Upper lobe of left lung (tissue), 6 donors: Measurements from ENCODE around the gene ST3GAL3. TPM values are rescaled to one million over a fixed set of nuclear protein-coding genes. Genes with fewer than 3 reads are reported as not detected.

Source experiments
- ATAC-seq, 2 donors: fragments of 200-7000 bp; cut with Tn5 transposase; one replicate each; pipeline ENCODE4 v1.9.1; 2022; ENCODE audit warnings: mild to moderate bottlenecking in 2 of 2, moderate library complexity in 2 of 2; ENCODE audit not compliant: low FRiP score in 2 of 2
- DNase-seq, 2 donors: peaks; one replicate each; pipeline ENCODE4 v3.0.0-alpha.2; 2019 to 2020
- H3K27ac ChIP-seq, 4 donors: fragments of 200-600 bp; sonication (generic); one replicate each; pipeline ENCODE4 v1.5.1; 2016 to 2019
- H3K27me3 ChIP-seq, 4 donors: fragments of 200-600 bp; sonication (generic); one replicate each; pipeline ENCODE4 v1.5.1; 2017 to 2019
- H3K36me3 ChIP-seq, 4 donors: fragments of 200-600 bp; sonication (generic); one replicate each; pipeline ENCODE4 v1.5.1; 2016 to 2019
- H3K4me1 ChIP-seq, 4 donors: fragments of 200-600 bp; sonication (generic); one replicate each; pipeline ENCODE4 v1.5.1; 2018 to 2019
- H3K4me3 ChIP-seq, 4 donors: fragments of 200-600 bp; sonication (generic); one replicate each; pipeline ENCODE4 v1.5.1; 2017 to 2019; ENCODE audit warnings: mild to moderate bottlenecking in 2 of 4, moderate library complexity in 1 of 4
- H3K9me3 ChIP-seq, 4 donors: fragments of 200-600 bp; sonication (generic); one replicate each; pipeline ENCODE4 v1.5.1; 2018 to 2019
- CTCF ChIP-seq, 6 experiments: fragments of 450-650 bp in 4 of 6; fragments of 200-600 bp in 2 of 6; sonication (generic) in 2 of 6; IDR thresholded peaks; one replicate each; pipeline ENCODE4 v1.5.1; 2016 to 2019; ENCODE audit warnings: antibody characterized with exemption in 6 of 6
- EP300 ChIP-seq, 4 donors: sonication (generic); formaldehyde crosslinking; IDR thresholded peaks; one replicate each; pipeline ENCODE4 v1.5.1; 2017; ENCODE audit warnings: antibody characterized with exemption in 4 of 4, control low read depth in 2 of 4
- POLR2A ChIP-seq, 4 donors: fragments of 450-650 bp; IDR thresholded peaks; one replicate each; pipeline ENCODE4 v1.5.1; 2016 to 2017; ENCODE audit warnings: antibody characterized with exemption in 4 of 4, mild to moderate bottlenecking in 2 of 4
- POLR2AphosphoS5 ChIP-seq, 2 donors: sonication (generic); formaldehyde crosslinking; IDR thresholded peaks; one replicate each; pipeline ENCODE4 v1.5.1; 2017; ENCODE audit warnings: antibody characterized with exemption in 2 of 2
- WGBS, 2 donors: methylation state at CpG; one replicate each; pipeline ENCODE4 v1.1.5; 2017 to 2018; 5-methylcytosine and 5-hydroxymethylcytosine counted together
- total RNA-seq, 6 donors: library from RNA; depleted of rRNA in 4 of 6; stranded (reverse); fragments of >200 nt in 4 of 6; gene quantifications; one replicate each; pipeline versions ENCODE4 v1.1.0 to v1.2.1, GENCODE V29; 2016 to 2021
- donor health status: DM: no; HTN: no; CAD: no; lungs with moderate emphysema.
- donor health status: DM: no; HTN: yes; CAD: no; lungs with severe emphysema.

Gene ST3GAL3
- total RNA-seq, 6 donors from 2014 or later, result 14.4 to 46.1 (median 19.2) TPM

GRCh38 chr1:43673261-43673660 lies 34.1 kb upstream of the ST3GAL3 start:
- Histone ChIP-seq H3K36me3 (peaks cover 44 to 88% (median 80%) of the 10 kb centered on the region in 4 donors), H3K9me3 (no peaks in the 10 kb centered on the region), H3K4me1 (no peaks in the 10 kb centered on the region)

GRCh38 chr1:43678940-43679339 lies 28.4 kb upstream of the ST3GAL3 start:
- no peak for TF ChIP-seq POLR2AphosphoS5 (IDR thresholded peaks at IDR 0.05)
- no peak for TF ChIP-seq EP300 (IDR thresholded peaks at IDR 0.05)
- no peaks in the 10 kb centered on the region for H3K4me1 ChIP-seq
- H3K27me3 ChIP-seq, result no peaks in the 10 kb centered on the region
- H3K4me3 ChIP-seq, result no peak overlapping the region
- ATAC-seq (no peak), DNase-seq (no peak)
- no peaks in the 10 kb centered on the region for H3K9me3 ChIP-seq
- 83 to 89% methylated on average over 2 of the region's 2 CpGs for WGBS, 2 donors
- no peak overlapping the region for H3K27ac ChIP-seq
- peaks cover 31 to 72% (median 68%) of the 10 kb centered on the region in 4 donors for H3K36me3 ChIP-seq

More at GRCh38 chr1:43673261-43673660, 34.1 kb upstream of the ST3GAL3 start:
- H3K4me3 ChIP-seq, result no peak overlapping the region
- no peaks in the 10 kb centered on the region for H3K27me3 ChIP-seq
- DNase-seq (no peak), ATAC-seq (no peak)
- 92 to 96% methylated on average over 6 to 7 of the region's 7 CpGs for WGBS, 2 donors
- no peak overlapping the region for H3K27ac ChIP-seq
- no peak for TF ChIP-seq EP300 (IDR thresholded peaks at IDR 0.05)
- TF ChIP-seq POLR2A (IDR thresholded peaks at IDR 0.05), result no peak
- TF ChIP-seq POLR2AphosphoS5 (IDR thresholded peaks at IDR 0.05), result no peak
- no peak for TF ChIP-seq CTCF (IDR thresholded peaks at IDR 0.05)

- no peaks in the 10 kb centered on the region for H3K9me3 ChIP-seq
- no peaks in the 10 kb centered on the region for H3K4me1 ChIP-seq
- ATAC-seq (no peak), DNase-seq (no peak)
- no peak overlapping the region for H3K27ac ChIP-seq
- WGBS, 2 donors, result 87 to 96% methylated on average over 4 of the region's 4 CpGs
- peaks cover 47 to 95% (median 82%) of the 10 kb centered on the region in 4 donors for H3K36me3 ChIP-seq
- H3K27me3 ChIP-seq, result no peaks in the 10 kb centered on the region
- TF ChIP-seq CTCF (IDR thresholded peaks at IDR 0.05) (no peak), POLR2AphosphoS5 (IDR thresholded peaks at IDR 0.05) (no peak), EP300 (IDR thresholded peaks at IDR 0.05) (no peak), POLR2A (IDR thresholded peaks at IDR 0.05) (no peak)
- no peak overlapping the region for H3K4me3 ChIP-seq
Measured at GRCh38 chr1:43683560-43683959, 23.8 kb upstream of the ST3GAL3 start.

- no peak overlapping the region for H3K27ac ChIP-seq
- no peaks in the 10 kb centered on the region for H3K9me3 ChIP-seq
- peaks cover 73 to 100% (median 96%) of the 10 kb centered on the region in 4 donors for H3K36me3 ChIP-seq
- 86 to 93% methylated on average over 3 of the region's 3 CpGs for WGBS, 2 donors
- H3K4me1 ChIP-seq, result peaks cover 0 to 10% (median 0%) of the 10 kb centered on the region in 4 donors
- H3K27me3 ChIP-seq, result no peaks in the 10 kb centered on the region
- ATAC-seq, result no peak
- no peak overlapping the region for H3K4me3 ChIP-seq
- DNase-seq, result no peak
- no peak for TF ChIP-seq EP300 (IDR thresholded peaks at IDR 0.05)
- no peak for TF ChIP-seq POLR2AphosphoS5 (IDR thresholded peaks at IDR 0.05)
- TF ChIP-seq CTCF (IDR thresholded peaks at IDR 0.05), result no peak
- no peak for TF ChIP-seq POLR2A (IDR thresholded peaks at IDR 0.05)
Measured at GRCh38 chr1:43686801-43687200, 20.5 kb upstream of the ST3GAL3 start.

GRCh38 chr1:43687301-43688108 lies 19.8 kb upstream of the ST3GAL3 start:
- Histone ChIP-seq H3K4me1 (peaks cover 0 to 10% (median 0%) of the 10 kb centered on the region in 4 donors), H3K27ac (no peak overlapping the region), H3K27me3 (no peaks in the 10 kb centered on the region), H3K36me3 (peaks cover 76 to 100% (median 96%) of the 10 kb centered on the region in 4 donors), H3K4me3 (no peak overlapping the region), H3K9me3 (no peaks in the 10 kb centered on the region)
- WGBS, 2 donors, result 73 to 80% methylated on average over 5 of the region's 5 CpGs
- no peak for ATAC-seq
- no peak for DNase-seq
- no peak for TF ChIP-seq POLR2AphosphoS5 (IDR thresholded peaks at IDR 0.05)
- no peak for TF ChIP-seq CTCF (IDR thresholded peaks at IDR 0.05)
- TF ChIP-seq EP300 (IDR thresholded peaks at IDR 0.05), result no peak
- TF ChIP-seq POLR2A (IDR thresholded peaks at IDR 0.05), result no peak
